Endothelial cell of umbilical vein (primary cell): Measurements from ENCODE around the gene TM4SF4. TPM values are rescaled to one million over a fixed set of nuclear protein-coding genes. Genes with fewer than 3 reads are reported as not detected.

Source experiments
- BruUV-seq: library from RNA; stranded (reverse); fragments of 400-500 nt; replicated peaks from 2 replicates; lab custom pipeline; 2021; lab: Mats Ljungman, UMichigan
- CTCF ChIA-PET: fragments of 300-600, 350-600 bp; sonication (Branson Sonifier 250); formaldehyde crosslinking; loops from one replicate; lab custom pipeline; 2021; ENCODE audit warnings: antibody characterized with exemption, inconsistent platforms; lab: Charles Lee
- POLR2A ChIA-PET: fragments of 300-600, 350-600 bp; sonication (Branson Sonifier 250); formaldehyde crosslinking; loops from one replicate; lab custom pipeline; 2021; ENCODE audit warnings: antibody characterized with exemption, inconsistent platforms; lab: Charles Lee
- DNase-seq: peaks from one replicate; pipeline ENCODE4 v3.0.0-alpha.2; 2011; ENCODE audit warnings: low read depth, low spot score
- FAIRE-seq: peaks from 2 replicates; lab custom pipeline; 2011; peaks lifted over from hg19 to GRCh38; lab: Jason Lieb, UNC
- H2AFZ ChIP-seq: 2 replicates; pipeline ENCODE4 v1.6.0; 2012; ENCODE audit warnings: low read depth, low read length, control low read depth, inconsistent platforms
- H3K27ac ChIP-seq: 2 replicates; pipeline ENCODE4 v1.5.1; 2011; ENCODE audit warnings: low read depth, mild to moderate bottlenecking, control low read depth, low read length, moderate library complexity; ENCODE audit not compliant: insufficient read depth
- H3K27me3 ChIP-seq, 2 experiments: 2 replicates each; pipeline versions ENCODE4 v1.6.0 to v1.6.1; 2011; ENCODE audit warnings: low read length in 2 of 2, mixed read lengths in 1 of 2; ENCODE audit not compliant: control insufficient read depth in 2 of 2, insufficient read depth in 2 of 2
- H3K36me3 ChIP-seq, 2 experiments: 2 replicates in 1 of 2; 3 replicates in 1 of 2; pipeline ENCODE4 v1.5.1; 2011; ENCODE audit warnings: low read length in 2 of 2, mild to moderate bottlenecking in 1 of 2, moderate library complexity in 1 of 2; ENCODE audit not compliant: control insufficient read depth in 2 of 2, insufficient read depth in 2 of 2; ENCODE audit errors: extremely low read depth in 1 of 2
- H3K4me1 ChIP-seq: 3 replicates; pipeline ENCODE4 v1.5.1; 2011; ENCODE audit warnings: mild to moderate bottlenecking, low read length; ENCODE audit not compliant: control insufficient read depth, insufficient read depth; ENCODE audit errors: extremely low read depth
- H3K4me2 ChIP-seq: 2 replicates; pipeline ENCODE4 v1.6.1; 2011; ENCODE audit warnings: low read length, control low read depth, mixed read lengths; ENCODE audit not compliant: insufficient read depth
- H3K4me3 ChIP-seq, 3 experiments: fragments of 200-600 bp in 1 of 3; sonication (generic), shearing (Covaris generic) in 1 of 3; replicated peaks in 1 of 3; 2 replicates each; pipeline ENCODE4 v1.5.1; 2011 to 2016; ENCODE audit warnings: control low read depth in 3 of 3, low read length in 3 of 3, mild to moderate bottlenecking in 2 of 3, inconsistent platforms in 1 of 3, low read depth in 1 of 3, moderate library complexity in 1 of 3; ENCODE audit not compliant: insufficient read depth in 1 of 3
- H3K79me2 ChIP-seq: 2 replicates; pipeline ENCODE4 v1.6.0; 2012; ENCODE audit warnings: low read length, inconsistent platforms; ENCODE audit not compliant: control insufficient read depth, insufficient read depth
- H3K9ac ChIP-seq: replicated peaks from 2 replicates; pipeline ENCODE3; 2011; ENCODE audit warnings: low read length, control low read depth; ENCODE audit not compliant: insufficient read depth; ENCODE audit errors: extremely low read depth
- H3K9me1 ChIP-seq: replicated peaks from 3 replicates; pipeline ENCODE4 v1.6.0; 2011; ENCODE audit warnings: mild to moderate bottlenecking, low read length; ENCODE audit not compliant: control insufficient read depth, insufficient read depth; ENCODE audit errors: extremely low read depth
- H3K9me3 ChIP-seq: replicated peaks from 2 replicates; pipeline ENCODE4 v1.5.1; 2012; ENCODE audit warnings: low read length, inconsistent platforms; ENCODE audit not compliant: control insufficient read depth, insufficient read depth
- H4K20me1 ChIP-seq: replicated peaks from 2 replicates; pipeline ENCODE3; 2011; ENCODE audit warnings: mild to moderate bottlenecking, low read length; ENCODE audit not compliant: control insufficient read depth, insufficient read depth; ENCODE audit errors: extremely low read depth
- EZH2 ChIP-seq: IDR thresholded peaks from 2 replicates; pipeline ENCODE4 v1.6.1; 2012; ENCODE audit warnings: borderline replicate concordance, low read depth, mild to moderate bottlenecking, moderate library complexity, low read length, inconsistent platforms; ENCODE audit not compliant: severe bottlenecking
- GATA2 ChIP-seq: IDR thresholded peaks from 2 replicates; pipeline ENCODE4 v1.7.0; 2011; ENCODE audit warnings: low read depth, mild to moderate bottlenecking, moderate library complexity, mixed read lengths, low read length; ENCODE audit not compliant: insufficient read length, insufficient read depth
- JUN ChIP-seq: IDR thresholded peaks from 2 replicates; pipeline ENCODE4 v1.6.1; 2011; ENCODE audit warnings: borderline replicate concordance, low read depth; ENCODE audit not compliant: insufficient read length, insufficient read depth
- MAX ChIP-seq: IDR thresholded peaks from 2 replicates; pipeline ENCODE4 v1.6.1; 2011; ENCODE audit not compliant: insufficient read depth, insufficient read length
- POLR2AphosphoS5 ChIP-seq: IDR thresholded peaks from 2 replicates; pipeline ENCODE4 v1.6.1; 2012; ENCODE audit warnings: low read depth, mild to moderate bottlenecking, control low read depth, low read length, moderate library complexity; ENCODE audit not compliant: insufficient read depth
- dilution Hi-C: fragments of 300-500 bp; cut with MboI; formaldehyde crosslinking; loops from one replicate; pipeline ENCODE4 v1.15.0; 2019; ENCODE audit warnings: low sequenced_read_pairs; ENCODE audit not compliant: extremely low pct_ligation_motif_present
- intact Hi-C: fragments of 100-400 bp; cut with micrococcal nuclease; formaldehyde crosslinking; loops from one replicate; pipeline ENCODE4 v1.10.0; 2022
- polyA plus RNA-seq, 4 experiments: library from polyadenylated mRNA; depleted of rRNA in 3 of 4; stranded (reverse) in 3 of 4; unstranded in 1 of 4; fragments of >200 nt; gene quantifications; 2 replicates each; pipeline versions ENCODE4 v1.2.1 to v1.2.3, GENCODE V29; 2011 to 2012; ENCODE audit warnings: missing spikeins in 1 of 4
- total RNA-seq: library from RNA; stranded (reverse); gene quantifications from 2 replicates; pipeline ENCODE4 v1.2.3, GENCODE V29; 2021

Gene TM4SF4
- total and polyA plus RNA-seq, 2 donors (not counting 3 experiments of a cell fraction or from before 2014, with no cell fraction given): not detected

GRCh38 chr3:149496891-149497290 lies 22.4 kb downstream of the TM4SF4 start:
- dilution Hi-C loops: no loop called here
- H3K4me1 ChIP-seq: peaks cover 3% of the 10 kb centered on the region
- H3K4me3 ChIP-seq: no peak overlapping the region
- DNase-seq (no peak), FAIRE-seq (no peak)
- no TSS peak for BruUV-seq
- H3K4me2 ChIP-seq: no peak overlapping the region
- no peak overlapping the region for H2AFZ ChIP-seq
- no peaks in the 10 kb centered on the region for H3K27me3 ChIP-seq
- ChIA-PET CTCF (interaction anchor here (0.6 to 7.2 kb wide), 8 partner anchors 9 to 311 kb away, joined by 3 to 122 read pairs (median 4); no protein-coding TSS in a partner anchor), POLR2A (no interaction called here)
- H4K20me1 ChIP-seq: no peaks in the 10 kb centered on the region
- no peaks in the 10 kb centered on the region for H3K9me3 ChIP-seq
- no peak for TF ChIP-seq POLR2AphosphoS5
- intact Hi-C loops: loop anchor here (10.0 kb wide), 1 partner anchor 438 kb away; no protein-coding TSS in a partner anchor
- H3K27ac ChIP-seq: no peak overlapping the region
- H3K36me3 ChIP-seq: no peaks in the 10 kb centered on the region
- no peaks in the 10 kb centered on the region for H3K9me1 ChIP-seq
- no peak overlapping the region for H3K9ac ChIP-seq
- no peaks in the 10 kb centered on the region for H3K79me2 ChIP-seq

- intact Hi-C loops (loop anchor here (10.0 kb wide), 1 partner anchor 437 kb away; no protein-coding TSS in a partner anchor), dilution Hi-C loops (no loop called here)
Measured at GRCh38 chr3:149497966-149498670, 23.6 kb downstream of the TM4SF4 start.

More at GRCh38 chr3:149497966-149498670, 23.6 kb downstream of the TM4SF4 start:
- CTCF ChIA-PET: interaction anchor here (1.2 to 7.2 kb wide), 6 partner anchors 9 to 310 kb away, joined by 3 to 122 read pairs (median 5); no protein-coding TSS in a partner anchor
- Histone ChIP-seq H3K79me2 (no peaks in the 10 kb centered on the region), H4K20me1 (no peaks in the 10 kb centered on the region), H3K9ac (no peak overlapping the region), H3K27ac (no peak overlapping the region), H3K4me1 (peaks cover 3% of the 10 kb centered on the region), H3K4me3 (no peak overlapping the region), H3K9me1 (no peaks in the 10 kb centered on the region), H3K36me3 (no peaks in the 10 kb centered on the region), H3K9me3 (no peaks in the 10 kb centered on the region), H3K27me3 (no peaks in the 10 kb centered on the region), H2AFZ (no peak overlapping the region), H3K4me2 (no peak overlapping the region)
- no peak for TF ChIP-seq EZH2
- no peak for TF ChIP-seq JUN
- TF ChIP-seq GATA2: no peak
- TF ChIP-seq MAX: no peak
- no TSS peak for BruUV-seq
- no peak for FAIRE-seq
- POLR2A ChIA-PET: no interaction called here
- no peak for DNase-seq
